GM06990 (cell line): Measurements from ENCODE around the gene TFAP2A.

Source experiments
- DNase-seq: peaks from one replicate; pipeline ENCODE4 v3.0.0-alpha.2; 2011; ENCODE audit not compliant: insufficient read length; ENCODE audit errors: extremely low read depth
- H3K27me3 ChIP-seq: replicated peaks from 2 replicates; pipeline ENCODE4 v1.6.0; 2011; ENCODE audit warnings: low read length; ENCODE audit not compliant: control insufficient read depth, insufficient read depth
- H3K36me3 ChIP-seq: 2 replicates; pipeline ENCODE4 v1.5.1; 2011; ENCODE audit warnings: low read length; ENCODE audit not compliant: control insufficient read depth, insufficient read depth
- H3K4me3 ChIP-seq: replicated peaks from 2 replicates; pipeline ENCODE4 v1.5.1; 2011; ENCODE audit warnings: low read depth, mild to moderate bottlenecking, control low read depth, low read length
- TF ChIP-seq, protein P1 (sequence below): IDR thresholded peaks from 2 replicates; pipeline ENCODE4 v1.5.1; 2011; ENCODE audit warnings: low read length, control low read depth, mild to moderate bottlenecking, inconsistent platforms; ENCODE audit not compliant: insufficient read depth, poor library complexity, severe bottlenecking

TFAP2A gene

DNA sequence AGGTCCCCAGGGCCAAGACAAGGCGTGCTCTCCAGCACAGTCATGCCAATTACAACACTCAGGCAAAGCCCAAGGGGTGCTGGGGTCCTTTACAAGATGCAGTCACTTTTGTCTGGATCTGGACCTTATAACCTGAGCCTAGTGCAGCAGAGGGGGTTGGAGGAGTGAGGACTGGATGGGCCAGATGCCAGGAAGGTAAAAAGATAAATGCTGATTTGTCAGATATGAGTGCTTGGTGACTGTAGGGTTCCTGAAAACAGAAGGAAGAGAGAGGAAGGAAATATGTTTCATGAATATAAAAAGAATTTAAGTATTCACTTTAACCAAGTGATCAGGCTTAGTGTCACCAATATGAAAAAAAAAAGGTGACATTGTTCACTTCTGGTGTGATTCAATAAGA is 43.4 kb upstream of the TFAP2A start:
- TF ChIP-seq, protein P1, sequence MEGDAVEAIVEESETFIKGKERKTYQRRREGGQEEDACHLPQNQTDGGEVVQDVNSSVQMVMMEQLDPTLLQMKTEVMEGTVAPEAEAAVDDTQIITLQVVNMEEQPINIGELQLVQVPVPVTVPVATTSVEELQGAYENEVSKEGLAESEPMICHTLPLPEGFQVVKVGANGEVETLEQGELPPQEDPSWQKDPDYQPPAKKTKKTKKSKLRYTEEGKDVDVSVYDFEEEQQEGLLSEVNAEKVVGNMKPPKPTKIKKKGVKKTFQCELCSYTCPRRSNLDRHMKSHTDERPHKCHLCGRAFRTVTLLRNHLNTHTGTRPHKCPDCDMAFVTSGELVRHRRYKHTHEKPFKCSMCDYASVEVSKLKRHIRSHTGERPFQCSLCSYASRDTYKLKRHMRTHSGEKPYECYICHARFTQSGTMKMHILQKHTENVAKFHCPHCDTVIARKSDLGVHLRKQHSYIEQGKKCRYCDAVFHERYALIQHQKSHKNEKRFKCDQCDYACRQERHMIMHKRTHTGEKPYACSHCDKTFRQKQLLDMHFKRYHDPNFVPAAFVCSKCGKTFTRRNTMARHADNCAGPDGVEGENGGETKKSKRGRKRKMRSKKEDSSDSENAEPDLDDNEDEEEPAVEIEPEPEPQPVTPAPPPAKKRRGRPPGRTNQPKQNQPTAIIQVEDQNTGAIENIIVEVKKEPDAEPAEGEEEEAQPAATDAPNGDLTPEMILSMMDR = no peak
- no peaks in the 10 kb centered on the region for H3K36me3 ChIP-seq
- DNase-seq = no peak
- H3K4me3 ChIP-seq = no peak overlapping the region
- H3K27me3 ChIP-seq = no peaks in the 10 kb centered on the region

DNA sequence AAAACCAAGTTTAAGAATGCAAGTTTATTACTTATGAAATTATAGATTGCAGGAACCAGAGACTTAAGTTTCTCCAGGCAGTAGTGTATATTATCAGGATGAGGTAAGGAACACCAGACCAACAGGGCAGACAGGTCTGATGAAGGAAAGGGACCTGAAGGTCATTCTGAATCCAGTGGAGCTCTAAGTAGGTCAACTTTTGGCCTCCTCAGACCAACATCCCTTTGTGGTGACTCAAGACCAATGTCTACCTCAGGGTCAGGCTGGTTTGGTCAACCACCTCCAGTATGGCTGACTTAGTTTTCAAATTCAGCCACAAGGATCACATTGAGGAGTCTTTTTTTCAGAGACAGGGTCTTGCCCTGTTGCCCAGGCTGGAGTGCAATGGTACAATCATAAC is 38.7 kb upstream of the TFAP2A start:
- DNase-seq = no peak
- Histone ChIP-seq H3K27me3 (no peaks in the 10 kb centered on the region), H3K36me3 (no peaks in the 10 kb centered on the region), H3K4me3 (no peak overlapping the region)
- TF ChIP-seq, protein P1 = no peak

DNA sequence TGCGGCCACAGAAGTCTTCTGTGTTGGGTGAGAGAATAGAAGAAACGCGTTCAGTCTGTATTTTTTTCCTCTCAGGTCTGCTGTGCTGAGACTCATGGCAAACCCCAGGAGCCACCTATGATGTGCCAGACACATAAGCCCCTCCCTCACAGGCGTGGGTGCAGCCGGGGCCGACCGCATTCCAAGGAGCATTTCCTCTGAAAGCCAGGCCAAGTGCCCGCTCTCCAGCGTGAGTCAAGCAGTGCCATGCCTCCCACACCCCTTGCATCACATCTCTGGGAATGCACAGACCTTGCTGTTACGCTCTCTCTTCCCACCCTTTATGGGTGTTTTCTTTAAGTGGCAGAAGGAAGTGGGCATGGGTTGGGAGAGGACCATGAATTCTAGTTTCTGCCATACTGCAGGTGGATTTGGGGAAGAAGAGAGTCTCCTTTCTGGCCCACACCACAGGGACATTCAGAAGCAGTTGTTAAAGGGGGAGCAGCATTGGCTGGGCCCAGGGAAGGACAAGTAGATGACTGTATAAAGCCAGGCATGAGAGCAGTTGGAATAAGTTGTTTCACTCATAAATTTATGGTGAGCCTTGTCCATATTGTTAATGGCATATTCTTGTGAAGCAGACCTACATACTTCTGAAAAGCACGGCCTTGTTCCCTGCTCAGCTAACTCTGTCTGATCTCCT is 37.1 kb upstream of the TFAP2A start:
- Histone ChIP-seq H3K4me3 (no peak overlapping the region), H3K36me3 (no peaks in the 10 kb centered on the region), H3K27me3 (no peaks in the 10 kb centered on the region)
- TF ChIP-seq, protein P1 = no peak
- no peak for DNase-seq

DNA sequence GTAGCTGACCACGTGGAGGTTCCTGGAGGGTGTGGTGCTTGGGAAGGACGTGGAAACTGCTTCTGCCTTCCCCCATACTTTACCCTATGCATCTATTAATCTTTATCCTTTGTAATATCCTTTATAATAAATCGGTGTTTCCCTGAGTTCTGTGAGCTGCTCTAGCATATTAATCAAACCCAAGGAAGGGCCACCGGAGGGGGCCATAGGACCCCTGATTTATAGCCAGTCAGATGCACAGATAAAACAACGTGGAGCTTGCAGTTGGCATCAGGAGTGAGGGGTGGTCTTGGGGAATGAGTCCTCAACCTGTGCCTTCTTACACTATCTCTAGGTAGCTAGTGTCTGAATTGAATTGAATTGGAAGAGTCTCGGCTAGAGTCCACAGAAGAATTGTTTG is 36.5 kb upstream of the TFAP2A start:
- no peak overlapping the region for H3K4me3 ChIP-seq
- TF ChIP-seq, protein P1 = no peak
- H3K27me3 ChIP-seq = no peaks in the 10 kb centered on the region
- H3K36me3 ChIP-seq = no peaks in the 10 kb centered on the region
- no peak for DNase-seq

DNA sequence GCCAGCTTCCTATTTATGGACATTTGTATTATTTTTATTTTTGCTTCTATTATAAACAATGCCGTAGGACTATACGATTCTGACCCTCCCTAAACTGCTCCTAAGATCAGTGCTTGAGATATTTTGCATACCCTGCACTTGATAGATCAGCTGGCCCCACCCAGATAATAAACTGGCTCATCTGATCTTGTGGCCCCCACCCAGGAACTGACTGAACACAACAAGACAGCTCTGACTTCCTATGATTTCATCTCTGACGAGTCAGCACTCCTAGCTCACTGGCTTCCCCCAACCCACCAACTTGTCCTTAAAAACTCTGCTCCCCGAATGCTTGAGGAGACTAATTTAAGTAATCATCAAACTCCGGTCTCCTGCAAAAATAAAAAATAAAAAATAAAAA is 34.9 kb upstream of the TFAP2A start:
- no peak for DNase-seq
- no peaks in the 10 kb centered on the region for H3K36me3 ChIP-seq
- TF ChIP-seq, protein P1 = no peak
- no peaks in the 10 kb centered on the region for H3K27me3 ChIP-seq
- H3K4me3 ChIP-seq = no peak overlapping the region

DNA sequence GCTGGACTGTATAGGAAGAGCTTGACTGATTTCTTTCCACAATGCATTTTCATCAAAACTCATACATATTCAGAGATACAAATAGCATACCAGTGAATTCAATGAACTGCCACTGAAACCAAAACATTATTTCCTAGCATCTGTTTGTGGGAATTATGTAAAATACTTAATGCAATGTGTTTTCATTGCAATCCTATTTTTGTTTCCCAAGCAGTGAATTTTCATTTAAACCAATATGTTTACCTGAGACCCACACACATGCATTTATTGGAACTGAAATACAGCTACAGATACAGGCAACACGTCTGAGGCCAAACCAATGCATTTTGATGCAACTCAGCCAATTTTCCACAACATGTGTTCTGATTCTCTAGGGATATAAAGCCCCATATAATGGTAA is 33.2 kb upstream of the TFAP2A start:
- TF ChIP-seq, protein P1 = no peak
- H3K36me3 ChIP-seq = no peaks in the 10 kb centered on the region
- no peak for DNase-seq
- no peaks in the 10 kb centered on the region for H3K27me3 ChIP-seq
- no peak overlapping the region for H3K4me3 ChIP-seq
